Glutamatergic neuron (in vitro differentiated cells): ENCODE data around the gene NAV2. TPM values are rescaled to one million over a fixed set of nuclear protein-coding genes. Genes with fewer than 3 reads are reported as not detected.

Experiments
- DNase-seq: peaks from one replicate; pipeline ENCODE4 v3.0.0; 2022
- H3K27ac Mint-ChIP-seq: one replicate; pipeline ENCODE4 v1.8.0; 2020; ENCODE audit warnings: mild to moderate bottlenecking, mixed read lengths, inconsistent platforms; ENCODE audit not compliant: unreplicated experiment
- H3K27me3 Mint-ChIP-seq: one replicate; pipeline ENCODE4 v1.8.0; 2020; ENCODE audit warnings: mild to moderate bottlenecking, moderate library complexity, mixed read lengths, inconsistent platforms; ENCODE audit not compliant: unreplicated experiment
- H3K36me3 Mint-ChIP-seq: one replicate; pipeline ENCODE4 v1.8.0; 2020; ENCODE audit warnings: mild to moderate bottlenecking, mixed read lengths, inconsistent platforms; ENCODE audit not compliant: unreplicated experiment
- H3K4me1 Mint-ChIP-seq: one replicate; pipeline ENCODE4 v1.8.0; 2020; ENCODE audit warnings: mild to moderate bottlenecking, low read depth, mixed read lengths, inconsistent platforms; ENCODE audit not compliant: unreplicated experiment
- H3K4me3 Mint-ChIP-seq: one replicate; pipeline ENCODE4 v1.8.0; 2020; ENCODE audit warnings: mild to moderate bottlenecking, mixed read lengths, inconsistent platforms; ENCODE audit not compliant: unreplicated experiment
- H3K9me3 Mint-ChIP-seq: one replicate; pipeline ENCODE4 v1.8.0; 2020; ENCODE audit warnings: mild to moderate bottlenecking, moderate library complexity, mixed read lengths, inconsistent platforms; ENCODE audit not compliant: unreplicated experiment
- CTCF ChIP-seq: fragments of 200-600 bp; sonication (generic); IDR thresholded peaks from one replicate; pipeline ENCODE4 v1.5.0; 2021; ENCODE audit not compliant: partially characterized antibody, unreplicated experiment
- total RNA-seq: library from RNA; stranded (reverse); fragmentation: NEBNext Ultra II Directional; extraction: Animal tissue kit (Norgen Biotek cat#: 25700); gene quantifications from one replicate; pipeline ENCODE4 v1.2.1, GENCODE V29; 2021; ENCODE audit not compliant: unreplicated experiment

NAV2 gene
- total RNA-seq, 1 donor from 2014 or later, result 117 TPM

DNA sequence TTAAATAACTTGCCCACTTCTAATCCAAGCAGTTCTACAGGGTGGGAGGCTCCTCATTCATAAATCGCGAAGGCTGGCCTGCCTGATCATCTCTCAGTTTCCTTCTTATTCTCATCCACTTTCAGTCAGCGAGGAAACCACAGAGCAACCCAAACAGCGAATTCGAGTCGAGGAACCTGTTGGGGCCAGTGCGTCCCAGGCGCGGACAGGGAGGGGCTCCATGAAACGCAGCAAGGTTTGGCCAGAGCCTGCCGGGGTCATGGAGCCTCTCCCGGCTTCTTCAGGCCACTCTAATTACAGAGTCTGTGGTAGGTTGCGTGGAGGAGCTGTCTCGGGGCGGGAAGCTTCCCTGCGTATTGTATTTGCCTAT is 741 bp upstream of the NAV2 start:
- TF ChIP-seq CTCF, result no peak
- Mint-ChIP-seq H3K27ac (peak overlapping the region; percentile 86), H3K9me3 (peaks cover 9% of the 10 kb centered on the region), H3K36me3 (no peaks in the 10 kb centered on the region), H3K4me3 (peak overlapping the region; percentile 82), H3K4me1 (peaks cover 18% of the 10 kb centered on the region), H3K27me3 (peaks cover 19% of the 10 kb centered on the region)
- no peak for DNase-seq

- H3K36me3 Mint-ChIP-seq, result no peaks in the 10 kb centered on the region
- H3K27me3 Mint-ChIP-seq, result peaks cover 21% of the 10 kb centered on the region
- no peak for DNase-seq
- H3K4me3 Mint-ChIP-seq, result peak overlapping the region; percentile 97
- H3K9me3 Mint-ChIP-seq, result peaks cover 10% of the 10 kb centered on the region
- H3K4me1 Mint-ChIP-seq, result peaks cover 19% of the 10 kb centered on the region
- peak overlapping the region; percentile 79 for H3K27ac Mint-ChIP-seq
- no peak for TF ChIP-seq CTCF
Observed at GRCh38 chr11:19713196-19714021, 772 bp downstream of the NAV2 start.

GRCh38 chr11:19714022-19714386 is 1.4 kb downstream of the NAV2 start:
- no peak for TF ChIP-seq CTCF
- no peak for DNase-seq
- Mint-ChIP-seq H3K4me3 (peak overlapping the region; percentile 96), H3K27me3 (peaks cover 21% of the 10 kb centered on the region), H3K27ac (peak overlapping the region; percentile 79), H3K9me3 (peaks cover 8% of the 10 kb centered on the region), H3K36me3 (no peaks in the 10 kb centered on the region), H3K4me1 (peaks cover 21% of the 10 kb centered on the region)

DNA sequence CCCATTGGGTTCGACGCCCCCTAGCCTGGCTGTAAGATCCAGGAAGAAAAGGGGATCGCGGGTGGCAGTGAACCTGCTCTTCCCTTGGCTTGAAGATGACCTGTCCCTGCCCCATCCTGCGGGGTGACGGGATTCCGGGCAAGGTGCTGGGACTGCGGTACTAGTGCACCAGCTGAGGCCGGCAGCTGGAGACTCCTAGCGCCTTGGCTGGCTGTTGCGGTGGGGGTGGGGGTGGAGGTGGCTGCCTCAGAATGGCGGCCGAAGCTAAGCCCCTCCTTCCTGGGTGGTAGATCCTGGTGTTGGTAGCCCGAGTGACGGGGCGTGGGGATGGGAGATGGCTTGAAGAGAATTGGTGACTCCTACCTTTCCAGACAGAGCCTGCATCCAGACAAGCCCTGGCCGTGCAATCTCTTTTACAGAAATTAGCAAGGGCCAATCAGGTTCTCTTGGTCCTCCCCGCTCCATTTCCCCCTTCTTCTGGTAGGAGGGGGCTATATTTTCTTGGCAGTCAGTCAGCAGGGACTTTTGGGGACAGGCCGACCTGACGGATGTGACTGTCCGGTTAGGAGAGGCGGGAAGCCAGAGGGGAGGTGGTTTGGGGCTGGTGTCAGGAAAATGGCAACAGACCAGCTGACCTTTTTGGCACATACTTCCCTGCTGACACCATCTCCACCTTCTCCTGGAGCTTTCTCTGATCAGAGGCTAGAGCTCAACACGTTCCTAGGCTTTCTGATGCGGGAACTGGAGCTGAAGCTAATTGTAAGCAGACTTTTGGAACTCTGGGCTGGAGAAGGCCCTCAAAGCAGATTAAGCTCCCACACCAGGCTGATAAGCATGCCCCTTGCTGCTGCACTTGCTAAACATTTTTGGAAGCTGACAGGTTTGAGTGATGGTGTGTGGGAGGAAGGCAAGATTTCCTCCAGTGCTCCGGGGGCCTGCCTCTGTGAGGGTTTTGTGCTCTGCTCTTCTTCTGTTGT is 2.0 kb downstream of the NAV2 start:
- H3K9me3 Mint-ChIP-seq, result peaks cover 8% of the 10 kb centered on the region
- H3K36me3 Mint-ChIP-seq, result no peaks in the 10 kb centered on the region
- DNase-seq, result peak; percentile 35
- no peak for TF ChIP-seq CTCF
- peak overlapping the region; percentile 96 for H3K4me3 Mint-ChIP-seq
- peak overlapping the region; percentile 67 for H3K27ac Mint-ChIP-seq
- peaks cover 21% of the 10 kb centered on the region for H3K27me3 Mint-ChIP-seq
- peaks cover 21% of the 10 kb centered on the region for H3K4me1 Mint-ChIP-seq
